GM10847 (cell line): ENCODE measurements around the gene SLC16A10.

Experiments used
- POLR2A ChIP-seq: IDR thresholded peaks from 2 replicates; pipeline ENCODE4 v1.6.1; 2011; ENCODE audit not compliant: insufficient read length; ENCODE audit errors: extremely low read depth

Gene SLC16A10

DNA sequence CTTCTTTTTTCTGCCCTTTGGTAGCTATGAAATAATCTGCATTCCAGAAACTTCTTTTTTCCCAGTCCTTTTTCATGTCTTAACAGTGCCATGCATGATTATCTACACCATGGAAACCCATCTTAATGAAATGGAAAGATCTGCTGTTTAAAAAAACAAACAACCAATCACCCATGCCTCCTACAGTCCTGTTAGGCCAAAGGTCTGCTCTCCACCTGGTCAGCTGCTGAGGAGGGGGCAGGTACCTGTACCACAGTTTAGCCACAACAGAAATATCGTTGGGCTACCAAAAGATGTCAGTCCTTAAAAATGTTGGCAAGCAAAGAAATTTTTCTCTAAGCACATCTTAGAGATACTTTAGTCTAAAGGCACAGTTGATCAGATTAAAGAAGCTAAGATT, 112.6 kb downstream of the SLC16A10 start:
- no peak for TF ChIP-seq POLR2A

- no peak for TF ChIP-seq POLR2A
Measured at GRCh38 chr6:111200350-111201243, 113.3 kb downstream of the SLC16A10 start.

- no peak for TF ChIP-seq POLR2A
Measured at GRCh38 chr6:111201244-111201554, 113.9 kb downstream of the SLC16A10 start.

- no peak for TF ChIP-seq POLR2A
Measured at GRCh38 chr6:111201764-111202163, 114.5 kb downstream of the SLC16A10 start.

GRCh38 chr6:111204305-111204704, 117.0 kb downstream of the SLC16A10 start:
- TF ChIP-seq POLR2A = no peak

DNA sequence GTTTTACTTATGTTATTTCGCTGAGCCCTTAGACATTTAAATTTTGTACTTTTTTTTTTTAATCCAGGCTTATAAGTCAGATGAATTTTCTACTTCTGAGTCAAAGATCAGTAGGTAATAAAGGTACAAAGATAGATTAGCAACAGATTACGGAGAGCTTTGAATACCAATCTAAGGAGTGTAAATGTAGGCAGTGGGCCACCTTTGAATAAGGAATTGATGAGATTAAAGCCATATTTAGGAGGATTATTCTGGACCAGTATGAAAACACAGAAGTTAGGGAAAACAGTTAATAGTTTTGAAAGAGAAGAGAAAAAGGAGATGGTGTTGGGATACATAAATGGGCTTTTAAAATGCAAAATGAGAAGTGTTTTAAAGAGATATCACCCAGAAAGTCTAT, 117.6 kb downstream of the SLC16A10 start:
- TF ChIP-seq POLR2A = no peak

- TF ChIP-seq POLR2A = no peak
Measured at GRCh38 chr6:111205502-111205901, 118.2 kb downstream of the SLC16A10 start.

DNA sequence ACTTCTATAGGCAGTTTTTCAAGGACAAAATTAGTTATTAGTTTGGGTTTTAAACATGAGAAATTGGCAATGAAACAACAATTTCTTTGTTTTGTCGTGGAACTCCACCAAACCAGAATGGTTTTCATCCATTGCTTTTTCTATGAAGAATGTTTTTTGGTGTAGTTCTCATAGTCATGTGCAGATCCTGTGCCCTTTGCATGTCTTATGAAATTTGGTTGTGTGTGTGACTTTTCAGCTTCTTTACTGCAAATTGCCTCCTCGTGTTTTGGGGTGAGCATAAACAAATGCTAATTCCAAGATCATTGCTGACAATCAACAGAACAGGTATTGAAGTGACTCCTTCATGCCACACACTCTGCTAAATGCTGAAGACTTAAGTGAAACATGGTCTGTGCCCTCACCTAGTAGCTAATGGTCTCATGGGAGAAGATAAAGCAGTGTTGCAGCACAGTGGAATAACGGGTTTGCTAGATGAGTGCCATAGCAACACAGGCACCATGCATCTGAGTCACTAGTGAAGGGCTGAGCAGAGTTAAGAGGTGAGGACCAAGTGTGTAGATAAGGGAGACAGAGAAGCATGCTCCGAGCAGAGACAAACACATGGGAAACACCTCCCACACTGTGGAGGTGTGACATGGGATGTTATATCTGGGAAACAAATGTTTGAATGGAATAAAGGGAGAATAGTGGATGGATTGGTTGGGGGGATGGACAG, 120.0 kb downstream of the SLC16A10 start:
- TF ChIP-seq POLR2A = no peak

DNA sequence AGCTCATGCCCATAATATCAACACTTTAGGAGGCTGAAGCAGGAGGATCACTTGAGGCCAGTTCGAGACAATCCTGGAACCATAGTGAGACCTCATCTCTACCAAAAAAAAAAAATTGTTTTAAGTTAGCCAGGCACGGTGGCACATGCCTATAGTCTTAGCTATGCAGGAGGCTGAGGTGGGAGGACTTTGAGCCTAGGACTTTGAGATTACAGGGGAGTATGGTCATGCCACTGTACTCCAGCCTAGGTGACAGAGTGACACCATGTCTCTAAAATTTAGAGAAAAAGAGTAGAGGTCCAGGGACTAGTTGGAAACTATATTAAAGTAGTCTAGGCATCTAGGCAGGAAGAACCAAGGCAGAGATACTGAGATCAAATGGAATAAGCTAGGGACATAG, 121.6 kb downstream of the SLC16A10 start:
- TF ChIP-seq POLR2A = no peak

GRCh38 chr6:111210194-111210728, 123.0 kb downstream of the SLC16A10 start:
- no peak for TF ChIP-seq POLR2A

- no peak for TF ChIP-seq POLR2A
Measured at GRCh38 chr6:111211411-111212030, 124.2 kb downstream of the SLC16A10 start.

- TF ChIP-seq POLR2A = no peak
Measured at GRCh38 chr6:111212625-111213024, 125.3 kb downstream of the SLC16A10 start.

GRCh38 chr6:111215131-111215530, 127.8 kb downstream of the SLC16A10 start:
- TF ChIP-seq POLR2A = no peak

DNA sequence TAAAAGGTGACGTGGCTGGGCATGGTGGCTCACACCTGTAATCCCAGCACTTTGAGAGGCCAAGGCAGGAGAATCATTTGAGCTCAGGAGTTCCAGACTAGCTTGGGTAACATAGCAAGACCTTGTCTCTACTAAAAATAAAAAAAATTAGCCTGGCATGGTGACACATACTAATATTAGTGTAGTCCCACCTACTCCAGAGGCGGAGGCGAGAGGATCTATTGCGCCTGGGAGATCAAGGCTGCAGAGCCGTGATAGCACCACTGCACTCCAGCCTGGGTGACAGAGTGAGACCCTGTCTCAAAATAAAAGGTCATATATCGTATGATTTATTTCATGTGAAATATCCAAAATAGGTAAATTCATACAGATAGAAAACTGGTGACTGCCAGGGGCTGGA, 132.5 kb downstream of the SLC16A10 start:
- no peak for TF ChIP-seq POLR2A

- TF ChIP-seq POLR2A = no peak
Measured at GRCh38 chr6:111220383-111221031, 133.2 kb downstream of the SLC16A10 start.
